Hematopoietic multipotent progenitor cell (in vitro differentiated cells): ENCODE results near the gene TCF25. TPM values are rescaled to one million over a fixed set of nuclear protein-coding genes. Genes with fewer than 3 reads are reported as not detected.
"Not testable (repeated sequence)": the region's sequence is repeated elsewhere in the genome, so short reads cannot be mapped to it uniquely, and the experiment has no call there.

Experiments used
- DNase-seq, 3 donors: peaks; one replicate each; pipeline ENCODE4 v3.0.0-alpha.2; 2011 to 2015; ENCODE audit warnings: low read depth in 2 of 3, low spot score in 2 of 3
- total RNA-seq: library from RNA; depleted of rRNA; stranded (reverse); fragments of >200 nt; gene quantifications from one replicate; pipeline ENCODE4 v1.2.3, GENCODE V29; 2012

The TCF25 gene
- total RNA-seq, 1 donor, result 195 TPM

GRCh38 chr16:89873972-89874689 lies 739 bp downstream of the TCF25 start:
- DNase-seq, result peak in 2 of 3 donors; percentile 96 to 97

GRCh38 chr16:89879123-89879522 lies 5.7 kb downstream of the TCF25 start:
- DNase-seq, result not testable (repeated sequence)

- no peak for DNase-seq
Observed at GRCh38 chr16:89880477-89881367, 7.3 kb downstream of the TCF25 start.

- no peak for DNase-seq
Observed at GRCh38 chr16:89881368-89881730, 8.0 kb downstream of the TCF25 start.

GRCh38 chr16:89883346-89884040 lies 10.1 kb downstream of the TCF25 start:
- DNase-seq, result no peak

- no peak for DNase-seq
Observed at GRCh38 chr16:89884041-89884421, 10.6 kb downstream of the TCF25 start.

GRCh38 chr16:89887243-89887642 lies 13.9 kb downstream of the TCF25 start:
- DNase-seq, result no peak

- no peak for DNase-seq
Observed at GRCh38 chr16:89890200-89890599, 16.8 kb downstream of the TCF25 start.

- DNase-seq, result no peak
Observed at GRCh38 chr16:89890886-89891657, 17.7 kb downstream of the TCF25 start.

- DNase-seq, result no peak
Observed at GRCh38 chr16:89892055-89892630, 18.8 kb downstream of the TCF25 start.

GRCh38 chr16:89892635-89893034 lies 19.2 kb downstream of the TCF25 start:
- no peak for DNase-seq

- DNase-seq, result no peak
Observed at GRCh38 chr16:89893642-89894548, 20.5 kb downstream of the TCF25 start.

GRCh38 chr16:89895482-89896250 lies 22.3 kb downstream of the TCF25 start:
- DNase-seq, result no peak

GRCh38 chr16:89897204-89897603 lies 23.8 kb downstream of the TCF25 start:
- DNase-seq, result no peak

- no peak for DNase-seq
Observed at GRCh38 chr16:89898201-89898967, 25.0 kb downstream of the TCF25 start.

- DNase-seq, result no peak
Observed at GRCh38 chr16:89899879-89900481, 26.6 kb downstream of the TCF25 start.

- no peak for DNase-seq
Observed at GRCh38 chr16:89900885-89901284, 27.5 kb downstream of the TCF25 start.
